GM13977 (cell line): Measurements from ENCODE around the gene SRRT.

ENCODE experiments used
- DNase-seq: peaks from one replicate; pipeline ENCODE4 v3.0.0; 2012; ENCODE audit warnings: low spot score
- in situ Hi-C: fragments of 300-500 bp; cut with MboI; formaldehyde crosslinking; loops from one replicate; pipeline ENCODE4 v1.12.0; 2022; ENCODE audit warnings: low sequenced_read_pairs, low pct_unique_long_range_greater_than_20kb, mixed read lengths, inconsistent platforms; ENCODE audit not compliant: unreplicated experiment
- TF ChIP-seq, protein P1 (sequence below): IDR thresholded peaks from 2 replicates; pipeline ENCODE4 v1.5.1; 2012; ENCODE audit warnings: mild to moderate bottlenecking, control low read depth; ENCODE audit not compliant: insufficient read depth; ENCODE audit errors: extremely low read depth, missing control alignments

The SRRT gene

DNA sequence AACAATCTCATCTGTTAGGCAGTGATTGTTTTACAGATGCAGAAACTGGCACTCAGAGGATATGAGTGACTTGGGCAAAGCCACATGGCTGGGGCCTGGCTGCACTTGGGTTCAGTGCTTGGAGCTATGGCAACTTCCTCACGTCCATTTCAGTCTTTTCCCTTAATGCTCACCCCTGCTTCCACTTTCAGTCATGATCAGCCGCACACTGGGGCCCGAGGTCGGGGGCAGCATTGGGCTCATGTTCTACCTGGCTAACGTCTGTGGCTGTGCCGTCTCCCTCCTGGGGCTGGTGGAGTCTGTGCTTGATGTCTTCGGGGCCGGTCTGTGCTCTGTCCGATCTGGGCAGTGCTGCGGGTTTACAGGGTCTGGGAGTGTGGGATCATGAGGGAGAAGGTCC is 19.4 kb upstream of the SRRT start:
- TF ChIP-seq, protein P1, sequence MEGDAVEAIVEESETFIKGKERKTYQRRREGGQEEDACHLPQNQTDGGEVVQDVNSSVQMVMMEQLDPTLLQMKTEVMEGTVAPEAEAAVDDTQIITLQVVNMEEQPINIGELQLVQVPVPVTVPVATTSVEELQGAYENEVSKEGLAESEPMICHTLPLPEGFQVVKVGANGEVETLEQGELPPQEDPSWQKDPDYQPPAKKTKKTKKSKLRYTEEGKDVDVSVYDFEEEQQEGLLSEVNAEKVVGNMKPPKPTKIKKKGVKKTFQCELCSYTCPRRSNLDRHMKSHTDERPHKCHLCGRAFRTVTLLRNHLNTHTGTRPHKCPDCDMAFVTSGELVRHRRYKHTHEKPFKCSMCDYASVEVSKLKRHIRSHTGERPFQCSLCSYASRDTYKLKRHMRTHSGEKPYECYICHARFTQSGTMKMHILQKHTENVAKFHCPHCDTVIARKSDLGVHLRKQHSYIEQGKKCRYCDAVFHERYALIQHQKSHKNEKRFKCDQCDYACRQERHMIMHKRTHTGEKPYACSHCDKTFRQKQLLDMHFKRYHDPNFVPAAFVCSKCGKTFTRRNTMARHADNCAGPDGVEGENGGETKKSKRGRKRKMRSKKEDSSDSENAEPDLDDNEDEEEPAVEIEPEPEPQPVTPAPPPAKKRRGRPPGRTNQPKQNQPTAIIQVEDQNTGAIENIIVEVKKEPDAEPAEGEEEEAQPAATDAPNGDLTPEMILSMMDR = no peak
- no peak for DNase-seq
- in situ Hi-C loops = loop anchor here (10.0 kb wide), 1 partner anchor 151 kb away; the partner anchor contains the start of gene POP7

DNA sequence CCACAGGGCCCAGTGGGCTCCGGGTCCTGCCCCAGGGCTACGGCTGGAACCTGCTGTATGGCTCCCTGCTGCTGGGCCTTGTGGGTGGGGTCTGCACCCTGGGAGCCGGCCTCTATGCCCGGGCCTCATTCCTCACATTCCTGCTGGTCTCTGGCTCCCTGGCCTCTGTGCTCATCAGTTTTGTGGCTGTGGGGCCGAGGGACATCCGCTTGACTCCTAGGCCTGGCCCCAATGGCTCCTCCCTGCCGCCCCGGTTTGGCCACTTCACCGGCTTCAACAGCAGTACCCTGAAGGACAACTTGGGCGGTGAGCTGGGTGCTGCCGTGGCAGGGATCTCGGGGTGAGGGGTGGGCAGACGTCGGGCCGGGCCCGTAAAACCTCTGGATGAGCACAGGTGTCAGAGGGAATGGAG is 18.0 kb upstream of the SRRT start:
- in situ Hi-C loops = loop anchor here (10.0 kb wide), 1 partner anchor 152 kb away; the partner anchor contains the start of gene POP7
- TF ChIP-seq, protein P1 = no peak
- DNase-seq = no peak

DNA sequence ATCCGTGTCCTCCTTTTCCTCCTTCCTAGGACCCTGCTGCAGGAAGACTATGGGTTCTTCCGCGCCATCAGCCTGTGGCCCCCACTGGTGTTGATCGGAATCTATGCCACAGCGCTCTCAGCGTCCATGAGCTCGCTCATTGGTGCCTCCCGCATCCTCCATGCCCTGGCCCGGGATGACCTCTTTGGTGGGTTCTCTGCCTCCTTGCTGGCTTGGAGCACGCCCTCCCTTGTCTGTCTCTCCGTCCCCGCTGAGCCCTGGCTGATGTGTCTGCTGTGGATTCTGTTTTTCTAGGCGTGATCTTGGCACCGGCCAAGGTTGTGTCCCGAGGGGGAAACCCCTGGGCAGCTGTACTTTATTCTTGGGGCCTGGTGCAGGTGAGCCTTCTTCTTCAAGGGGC is 15.0 kb upstream of the SRRT start:
- no peak for DNase-seq
- in situ Hi-C loops = loop anchor here (10.0 kb wide), 1 partner anchor 155 kb away; the partner anchor contains the start of gene POP7
- TF ChIP-seq, protein P1 = no peak

DNA sequence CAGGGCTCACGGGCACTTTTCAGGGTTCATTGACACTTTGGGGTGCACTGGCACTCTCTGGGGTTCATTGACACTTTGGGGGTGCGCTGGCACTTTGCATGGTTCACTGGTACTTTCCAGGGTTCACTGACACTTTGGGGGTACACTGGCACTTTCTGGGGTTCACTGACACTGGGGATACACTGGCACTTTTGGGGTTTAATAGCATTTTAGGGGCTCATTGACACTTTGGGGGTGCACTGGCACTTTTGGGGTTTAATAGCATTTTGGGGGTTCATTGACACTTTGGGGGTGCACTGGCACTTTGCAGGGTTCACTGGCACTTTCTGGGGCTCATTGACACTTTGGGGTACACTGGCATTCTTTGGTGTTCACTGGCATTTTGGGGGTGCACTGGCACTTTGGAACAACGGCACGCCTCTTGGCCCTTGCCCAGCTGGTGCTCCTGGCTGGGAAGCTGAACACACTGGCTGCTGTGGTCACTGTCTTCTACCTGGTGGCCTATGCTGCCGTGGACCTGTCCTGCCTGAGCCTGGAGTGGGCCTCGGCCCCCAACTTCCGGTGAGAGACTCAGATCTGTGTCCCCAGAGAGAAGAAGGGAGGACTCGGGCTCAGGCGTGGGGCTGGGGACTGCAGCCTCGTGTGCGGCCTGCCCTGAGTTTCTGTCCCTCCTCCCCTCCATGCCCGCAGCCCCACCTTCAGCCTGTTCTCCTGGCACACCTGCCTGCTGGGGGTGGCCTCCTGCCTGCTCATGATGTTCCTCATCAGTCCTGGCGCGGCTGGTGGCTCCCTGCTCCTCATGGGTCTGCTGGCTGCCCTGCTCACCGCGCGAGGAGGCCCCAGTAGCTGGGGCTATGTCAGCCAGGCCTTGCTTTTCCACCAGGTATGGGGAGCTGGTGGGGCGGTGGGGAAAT is 13.9 kb upstream of the SRRT start:
- no peak for DNase-seq
- TF ChIP-seq, protein P1 = no peak
- in situ Hi-C loops = no loop called here

DNA sequence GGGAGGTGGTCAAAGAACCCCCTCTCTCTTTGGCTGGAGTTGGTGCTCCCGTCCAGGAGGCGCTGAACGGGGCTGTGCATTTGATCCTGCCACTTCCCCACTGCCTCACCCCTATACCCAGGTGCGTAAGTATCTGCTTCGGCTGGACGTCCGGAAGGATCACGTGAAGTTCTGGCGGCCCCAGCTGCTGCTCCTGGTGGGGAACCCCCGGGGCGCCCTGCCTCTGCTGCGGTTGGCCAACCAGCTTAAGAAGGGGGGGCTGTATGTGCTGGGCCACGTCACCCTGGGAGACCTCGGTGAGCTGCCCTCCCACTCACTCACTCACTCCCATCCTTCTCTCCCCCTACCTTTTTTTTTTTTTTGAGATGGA is 13.3 kb upstream of the SRRT start:
- in situ Hi-C loops = no loop called here
- TF ChIP-seq, protein P1 = no peak
- DNase-seq = no peak

DNA sequence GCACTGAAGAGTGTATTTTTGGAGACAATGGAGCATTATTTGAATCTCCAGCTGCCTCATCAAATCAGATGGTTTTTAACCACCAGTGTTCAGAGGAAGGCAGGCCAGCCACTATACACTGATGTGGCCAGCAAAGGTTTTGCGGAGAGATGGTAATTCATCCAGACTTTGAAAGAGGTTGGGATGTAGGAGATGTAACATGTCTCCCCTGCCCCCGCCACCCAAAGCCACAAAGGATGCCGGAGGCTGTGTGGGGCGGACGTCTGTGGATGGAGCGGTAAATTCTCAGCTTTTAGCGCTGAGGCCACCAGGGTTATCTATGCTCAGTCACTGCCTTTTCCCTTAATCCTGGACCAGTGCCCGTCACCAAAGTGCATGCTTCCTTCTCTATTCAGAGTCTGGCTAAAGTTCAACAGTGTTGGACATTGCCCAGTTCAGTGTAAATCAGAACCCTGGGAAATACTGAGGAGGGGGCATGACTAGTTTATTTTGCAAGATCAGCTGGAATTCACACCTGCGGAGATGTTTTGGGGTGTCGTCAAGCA is 11.4 kb upstream of the SRRT start:
- in situ Hi-C loops = no loop called here
- no peak for DNase-seq
- TF ChIP-seq, protein P1 = no peak
